DMS53 (cell line): ENCODE measurements around the gene GPR183.

Experiments used
- DNase-seq: peaks from one replicate; lab custom pipeline; 2025; lab: John Stamatoyannopoulos, UW

The GPR183 gene, protein sequence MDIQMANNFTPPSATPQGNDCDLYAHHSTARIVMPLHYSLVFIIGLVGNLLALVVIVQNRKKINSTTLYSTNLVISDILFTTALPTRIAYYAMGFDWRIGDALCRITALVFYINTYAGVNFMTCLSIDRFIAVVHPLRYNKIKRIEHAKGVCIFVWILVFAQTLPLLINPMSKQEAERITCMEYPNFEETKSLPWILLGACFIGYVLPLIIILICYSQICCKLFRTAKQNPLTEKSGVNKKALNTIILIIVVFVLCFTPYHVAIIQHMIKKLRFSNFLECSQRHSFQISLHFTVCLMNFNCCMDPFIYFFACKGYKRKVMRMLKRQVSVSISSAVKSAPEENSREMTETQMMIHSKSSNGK

GRCh38 chr13:99307247-99307646 is at the start of gene GPR183:
Gene GPR183 (minus strand): TSS chr13:99307399. CDS start chr13:99296145, 11,254 bp downstream.
- peak; percentile 15 for DNase-seq

DNA sequence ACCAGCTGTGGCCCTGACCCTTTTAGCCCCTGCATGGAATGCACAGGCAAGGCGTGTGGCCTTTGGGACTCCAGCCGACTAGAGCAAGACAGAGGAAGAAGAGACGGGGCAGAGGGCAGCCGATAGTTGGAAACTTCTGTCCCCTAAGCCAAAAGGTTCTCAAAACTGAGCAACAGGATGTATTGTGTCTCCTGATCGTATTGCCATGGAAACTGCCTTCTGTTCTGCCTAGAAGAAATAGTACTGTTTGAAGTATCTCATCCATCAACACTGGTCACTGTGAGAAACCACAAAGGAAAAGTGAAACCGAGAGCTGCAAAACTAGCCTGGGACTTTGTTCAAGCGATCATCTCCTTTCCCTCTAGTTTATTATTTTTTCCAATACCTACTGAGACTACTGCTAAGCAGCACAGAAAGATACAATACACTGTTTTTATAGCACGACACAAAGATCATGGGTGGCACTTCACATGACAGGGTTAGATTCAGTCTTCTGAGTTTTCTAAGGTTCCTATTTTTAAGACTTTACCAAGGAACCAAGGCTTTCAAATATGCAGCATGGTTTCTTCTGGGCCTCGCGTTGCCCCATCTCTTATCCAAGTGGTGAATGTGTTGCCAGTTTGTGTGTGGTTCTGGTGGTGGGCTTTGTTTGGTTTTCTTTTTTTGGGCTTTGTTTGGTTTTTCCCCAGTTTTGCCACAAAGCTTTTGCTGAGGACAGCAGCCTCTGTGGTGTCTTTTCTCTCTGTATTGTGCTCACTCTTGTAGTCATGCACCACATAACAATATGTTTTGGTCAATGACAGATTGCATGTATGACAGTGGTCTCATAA is 49.3 kb upstream of the GPR183 start:
- DNase-seq, result no peak

- DNase-seq, result no peak
Observed at GRCh38 chr13:99356012-99356261, 48.7 kb upstream of the GPR183 start.

GRCh38 chr13:99355267-99356011 is 48.2 kb upstream of the GPR183 start:
- DNase-seq, result no peak

GRCh38 chr13:99354371-99354951 is 47.3 kb upstream of the GPR183 start:
- DNase-seq, result no peak

DNA sequence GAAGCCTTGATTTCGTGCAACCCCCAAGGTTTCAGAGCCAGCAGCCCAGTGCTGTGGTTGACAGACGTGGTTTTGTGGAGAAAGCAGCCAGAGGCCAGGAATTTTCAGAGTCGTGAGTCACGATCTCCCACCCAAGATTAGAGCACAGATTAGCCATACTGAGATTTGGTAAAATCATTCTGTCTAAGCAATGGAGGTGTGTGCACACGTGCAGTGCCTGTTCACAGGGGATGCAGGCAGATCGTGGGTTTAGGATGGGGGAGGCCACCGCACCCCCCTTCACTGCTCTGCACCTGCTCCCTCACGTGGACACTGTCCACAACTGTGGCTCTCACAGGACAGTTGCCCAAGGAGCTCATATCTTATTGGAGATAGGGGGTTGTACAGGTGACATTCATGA is 46.6 kb upstream of the GPR183 start:
- DNase-seq, result no peak

DNA sequence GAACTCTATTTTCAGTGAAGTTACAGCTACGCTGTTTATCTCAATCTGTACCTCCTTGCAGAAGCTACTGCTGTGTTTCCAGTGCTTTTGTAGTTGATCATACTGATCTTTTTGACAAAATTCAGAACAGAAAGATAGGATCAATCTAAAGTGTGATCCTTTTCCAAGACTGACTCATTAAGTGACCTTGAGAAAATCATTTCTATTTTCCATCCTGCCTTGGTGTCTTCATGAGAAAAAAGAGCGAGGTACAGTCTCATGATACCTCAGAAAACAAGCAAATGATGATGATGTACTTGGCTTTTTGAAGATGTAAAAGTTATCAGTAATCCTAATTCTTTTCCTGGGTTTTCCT is 46.0 kb upstream of the GPR183 start:
- no peak for DNase-seq

DNA sequence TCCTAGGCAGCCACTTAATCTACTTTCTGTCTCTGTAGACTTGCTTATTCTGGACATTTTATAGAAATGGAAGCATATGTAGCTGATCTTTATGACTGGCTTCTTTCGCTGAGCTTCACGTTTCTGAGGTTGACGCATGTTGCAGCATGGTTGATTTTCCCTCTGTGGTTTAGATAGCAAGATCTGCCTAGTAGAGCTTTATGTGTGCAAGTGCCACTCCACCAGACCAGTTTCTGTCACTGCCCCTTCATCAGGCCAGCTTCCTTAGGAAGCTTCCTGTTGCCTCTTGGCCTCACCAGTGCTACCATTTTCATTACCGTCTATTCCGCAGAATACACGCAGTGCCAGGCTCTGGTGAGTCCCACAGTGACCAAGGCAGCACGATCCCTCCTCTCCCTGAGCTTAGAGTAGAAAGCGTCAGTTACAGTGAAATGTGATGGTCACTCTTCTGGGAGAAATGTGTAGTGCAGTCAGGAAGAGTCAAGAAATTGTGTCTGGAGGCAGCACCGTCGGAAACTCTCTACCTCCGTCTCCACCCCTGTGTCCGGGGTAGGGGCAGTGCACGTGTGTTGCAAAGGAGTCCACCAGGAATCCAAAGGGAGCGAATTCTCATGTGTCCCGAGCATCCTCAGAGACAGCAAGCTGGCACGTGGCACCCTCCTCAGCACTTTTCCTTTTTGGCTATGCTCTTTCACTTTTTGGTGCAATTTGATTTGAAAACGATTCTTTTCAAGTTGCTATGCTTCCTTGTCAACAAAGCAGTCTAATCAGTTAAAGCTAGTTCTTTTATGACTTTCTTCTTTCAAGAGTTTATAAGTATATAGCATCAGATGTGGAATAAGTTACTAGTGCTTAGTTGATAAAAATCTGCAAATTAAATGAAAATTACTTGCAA is 45.4 kb upstream of the GPR183 start:
- no peak for DNase-seq

DNA sequence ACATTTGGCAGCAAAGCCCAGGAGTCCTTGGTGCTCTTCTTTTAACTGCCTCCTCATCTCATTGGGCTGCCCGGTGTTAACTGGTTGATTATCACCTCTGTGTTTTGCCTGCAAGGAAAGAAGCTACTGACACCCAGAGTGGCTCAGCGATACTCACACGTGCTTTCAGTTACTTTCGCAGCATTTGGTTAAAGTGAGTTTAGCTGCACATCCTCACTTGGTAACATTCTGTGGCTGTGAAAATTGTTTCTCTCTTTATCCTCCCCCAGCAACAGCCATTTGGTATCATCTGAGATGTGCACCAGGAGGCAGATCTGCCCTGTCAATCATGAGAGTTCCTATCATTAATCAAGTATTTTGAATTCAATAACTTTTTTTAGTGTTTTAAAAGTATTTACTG is 44.6 kb upstream of the GPR183 start:
- DNase-seq, result no peak

DNA sequence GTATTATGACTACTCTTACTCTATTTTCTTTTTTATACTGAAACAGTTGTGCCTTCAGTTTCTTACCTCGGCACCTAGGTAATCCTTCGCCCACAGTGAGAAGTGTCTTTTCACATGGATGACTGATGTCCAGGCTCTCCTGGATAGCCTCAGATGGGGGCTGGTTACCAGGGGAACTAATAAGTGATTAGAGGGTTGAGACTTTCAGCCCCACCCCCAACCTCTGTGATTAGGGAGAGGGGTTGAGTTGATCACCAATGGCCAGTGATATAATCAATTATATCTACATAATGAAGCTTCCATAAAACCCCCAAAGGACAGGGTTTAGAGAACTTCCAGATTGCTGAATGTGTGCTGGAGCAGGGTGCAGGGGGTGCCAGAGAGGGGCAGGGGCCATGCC is 43.0 kb upstream of the GPR183 start:
- DNase-seq, result no peak

DNA sequence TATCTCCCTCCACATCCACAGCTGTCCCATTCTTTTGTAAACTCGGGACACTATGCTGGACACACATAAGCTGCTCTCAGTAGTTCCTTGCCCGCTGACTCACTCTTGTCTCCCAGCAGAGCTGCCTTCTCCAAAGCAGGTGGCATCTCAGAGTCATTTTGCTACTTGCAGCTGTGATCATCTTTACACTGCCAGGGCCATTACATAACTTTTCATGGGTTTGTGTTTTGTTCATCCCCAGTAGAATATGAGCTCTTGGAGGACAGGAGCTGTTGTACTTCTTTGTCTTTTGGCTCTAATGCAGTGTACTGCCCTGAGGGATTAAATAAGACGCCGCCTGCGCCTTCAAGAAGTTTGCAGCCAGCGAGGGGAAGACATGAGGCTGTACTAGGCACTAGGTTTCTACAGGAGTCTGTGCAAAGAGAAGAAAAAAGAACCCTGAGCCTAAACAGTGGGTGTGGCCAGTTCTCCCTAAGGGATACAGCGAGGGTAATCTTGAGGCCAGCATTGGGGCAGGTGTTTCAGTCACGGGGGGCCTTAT is 40.8 kb upstream of the GPR183 start:
- DNase-seq, result no peak

DNA sequence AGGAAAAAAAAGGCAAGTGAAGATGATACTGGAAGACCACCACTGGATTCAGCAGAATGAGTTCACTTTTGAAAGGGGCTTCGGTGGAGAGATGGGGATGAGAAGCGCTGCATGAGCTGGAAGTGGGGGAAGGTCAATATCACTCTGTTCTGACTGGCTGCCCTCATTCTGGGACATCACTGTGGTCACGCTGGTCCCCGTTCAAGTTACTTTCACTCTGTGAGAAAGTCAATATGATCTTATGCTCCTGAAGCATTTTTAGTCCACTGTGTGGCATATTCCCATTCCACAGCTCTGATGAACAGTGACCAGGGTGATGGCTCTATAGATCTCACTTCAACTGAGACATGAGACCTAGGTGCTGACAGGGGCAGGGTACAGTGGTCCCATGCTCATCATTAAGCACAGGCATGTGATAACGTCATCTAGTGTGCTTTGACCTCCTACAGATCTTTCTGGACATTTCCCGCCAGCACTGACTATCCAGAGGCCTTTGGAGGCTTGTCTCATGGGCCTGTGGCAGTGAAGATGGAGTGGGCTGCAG is 40.2 kb upstream of the GPR183 start:
- no peak for DNase-seq

DNA sequence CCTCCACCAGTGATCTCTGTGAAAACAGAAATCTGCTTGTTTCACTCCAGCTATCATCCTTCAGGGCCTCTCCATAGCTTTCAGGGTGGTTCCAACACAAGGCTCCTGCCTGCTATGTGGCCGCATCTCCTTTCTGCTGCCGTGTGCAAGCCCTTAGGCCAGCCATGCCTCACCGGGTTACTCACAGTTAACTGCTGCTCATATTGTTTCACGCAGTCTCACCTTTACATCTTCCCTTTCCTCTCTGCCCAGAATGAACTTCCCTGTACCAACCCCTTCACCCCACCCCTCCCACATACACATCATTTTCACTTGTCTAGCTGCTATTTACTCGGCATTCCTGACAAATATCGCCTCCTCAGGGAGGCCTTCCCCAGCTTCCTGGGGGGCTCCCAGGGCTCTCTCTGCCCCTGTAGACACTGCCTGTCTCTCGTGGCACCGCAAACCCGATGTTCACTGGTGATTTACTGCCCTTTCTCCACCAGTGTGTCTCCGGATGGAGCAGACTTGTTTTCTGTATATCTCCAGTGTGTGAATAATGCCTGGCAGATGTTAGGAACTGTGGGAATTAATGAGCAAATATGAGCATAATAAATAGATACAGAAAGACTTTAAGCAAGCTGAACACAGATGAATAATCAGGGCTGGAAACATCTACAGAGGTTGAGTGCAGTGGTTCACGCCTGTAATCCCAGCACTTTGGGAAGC is 39.3 kb upstream of the GPR183 start:
- DNase-seq, result no peak

GRCh38 chr13:99345345-99345744 is 38.1 kb upstream of the GPR183 start:
- no peak for DNase-seq

DNA sequence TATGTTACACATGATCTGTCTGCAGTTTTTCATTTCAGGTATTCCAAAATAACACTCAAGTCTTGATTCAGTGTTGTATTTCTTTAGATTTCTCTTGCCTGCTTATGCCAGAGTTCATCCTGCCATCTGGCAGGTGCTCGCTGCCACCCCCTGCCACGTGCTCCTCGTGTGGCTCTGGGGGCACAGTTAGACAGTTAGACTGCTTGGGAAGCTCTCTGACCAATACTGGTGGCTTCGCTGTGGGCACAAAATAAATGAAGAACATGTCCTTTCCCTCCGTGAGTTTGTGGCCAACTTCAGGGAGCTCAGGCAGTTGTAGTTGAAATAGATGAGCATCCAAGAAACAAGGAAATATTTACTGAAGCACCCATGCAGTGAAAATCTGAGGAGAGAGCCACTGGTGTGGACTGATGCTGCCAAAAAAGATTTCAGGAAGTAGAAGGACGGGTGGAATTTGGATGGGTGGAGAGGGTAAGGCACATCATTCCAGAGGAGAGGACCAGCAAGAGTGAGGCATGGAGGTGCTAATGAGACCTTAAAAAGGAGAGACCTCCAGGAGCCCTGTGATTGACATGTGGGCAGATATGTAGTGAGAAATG is 37.5 kb upstream of the GPR183 start:
- no peak for DNase-seq

- no peak for DNase-seq
Observed at GRCh38 chr13:99342723-99343315, 35.6 kb upstream of the GPR183 start.

DNA sequence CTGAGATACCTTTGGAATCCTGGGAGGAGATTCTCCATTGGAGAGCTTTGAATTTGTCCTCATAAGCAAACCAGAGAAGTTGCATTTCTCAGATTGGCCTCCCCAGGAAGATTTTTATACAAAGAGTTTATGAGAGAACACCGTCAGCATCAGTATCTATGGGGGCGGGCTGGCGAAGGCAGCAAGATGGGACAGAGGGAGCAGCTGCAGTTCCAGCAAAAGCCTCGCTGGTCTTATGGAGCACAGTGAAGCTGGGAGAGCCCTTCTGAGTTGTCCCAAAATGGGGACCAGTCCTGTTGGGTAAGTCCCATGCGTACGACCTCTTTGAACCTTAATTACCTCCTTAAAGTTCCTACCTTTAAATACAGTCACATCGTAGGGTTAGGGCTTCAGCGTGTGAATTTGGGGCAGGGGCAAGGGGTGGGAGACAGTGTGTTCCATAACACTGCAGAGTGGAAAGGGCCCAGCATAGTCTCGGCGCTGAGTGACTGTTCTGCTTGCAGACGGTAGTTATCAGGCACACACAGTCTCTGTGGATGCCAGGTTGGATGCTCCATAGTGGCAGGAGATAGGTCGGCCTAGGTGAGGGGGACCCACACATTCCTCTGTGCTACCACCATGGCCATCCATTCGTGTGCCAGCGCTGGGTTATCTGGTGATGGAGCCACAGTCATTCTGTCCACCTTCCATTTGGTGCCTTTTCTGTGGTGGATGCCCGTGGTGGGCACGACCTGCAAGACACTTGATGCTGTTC is 34.9 kb upstream of the GPR183 start:
- DNase-seq, result no peak

GRCh38 chr13:99340638-99341037 is 33.4 kb upstream of the GPR183 start:
- no peak for DNase-seq
